ENCODE results near the gene DENND10.
"Not testable (repeated sequence)": the region's sequence is repeated elsewhere in the genome, so short reads cannot be mapped to it uniquely, and the experiment has no call there.

DENND10 gene

DNA sequence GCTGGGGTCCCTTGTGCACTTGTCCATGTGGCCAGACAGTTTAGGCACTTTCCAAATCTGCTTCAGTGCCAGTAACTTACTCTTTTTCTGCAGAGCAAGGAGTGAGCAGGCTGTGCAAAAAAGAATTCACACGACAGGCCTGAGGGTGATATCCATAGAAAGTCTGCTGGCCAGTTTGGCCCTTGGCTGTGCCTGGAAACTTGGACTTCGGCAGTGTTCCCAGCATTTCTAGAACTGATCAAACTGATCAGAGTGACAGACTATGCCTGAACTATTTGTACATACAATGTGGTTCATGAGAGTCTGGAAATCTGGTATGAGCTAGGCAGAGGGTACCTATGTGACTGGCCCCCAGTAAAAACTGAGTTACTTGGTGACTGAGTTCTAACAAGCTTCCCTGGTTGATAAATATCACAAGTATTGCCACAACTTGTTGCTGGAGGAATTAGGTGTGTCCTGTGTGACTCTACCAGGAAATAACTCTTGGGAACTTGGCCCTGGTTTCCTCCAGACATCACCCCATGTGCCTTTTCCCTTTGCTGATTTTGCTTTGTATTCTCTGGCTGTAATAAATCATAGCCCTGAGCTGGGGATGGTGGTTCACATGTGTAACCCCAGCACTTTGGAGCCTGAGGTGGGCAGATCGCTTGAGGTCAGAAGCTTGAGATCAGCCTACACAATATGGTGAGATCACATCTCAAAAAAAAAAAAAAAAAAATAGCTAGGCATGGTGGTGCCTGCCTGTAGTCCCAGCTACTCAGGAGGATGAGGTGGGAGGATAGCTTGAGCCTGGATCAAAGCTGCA, 3.3 kb upstream of the DENND10 start:
- DNase-seq (ENCODE audit: low read depth): no peak

DNA sequence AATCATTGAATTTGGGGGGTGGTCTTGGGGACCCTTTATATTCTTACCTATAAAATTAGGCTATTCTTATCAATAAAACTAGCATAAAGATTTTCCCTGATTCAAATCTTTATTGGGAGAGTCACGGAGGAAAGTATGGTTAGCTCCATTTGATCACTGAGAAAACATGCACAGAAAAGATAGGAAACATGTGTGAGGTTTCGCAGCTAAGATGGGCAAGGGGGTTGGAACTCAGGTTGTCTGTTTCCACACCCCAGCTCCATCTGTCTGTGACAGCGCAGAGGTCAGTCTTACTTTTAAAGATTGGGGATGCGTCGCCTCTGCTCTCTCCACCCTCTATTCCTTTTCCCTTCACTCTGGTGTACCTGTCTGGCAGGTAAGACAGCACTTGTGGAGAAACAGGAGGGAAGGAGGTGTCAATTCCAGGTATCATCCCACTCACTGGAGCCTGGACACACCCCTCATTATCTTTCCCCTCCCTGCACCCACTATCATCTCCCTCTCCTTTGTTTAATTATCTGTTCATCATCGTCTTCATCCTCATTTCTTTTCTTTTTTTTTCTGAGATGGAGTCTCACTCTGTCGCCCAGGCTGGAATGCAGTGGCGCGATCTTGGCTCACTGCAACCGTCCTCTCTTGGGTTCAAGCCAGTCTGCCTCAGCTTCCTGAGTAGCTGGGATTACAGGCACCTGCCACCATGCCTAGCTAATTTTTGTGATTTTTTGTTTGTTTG, 2.4 kb upstream of the DENND10 start:
- no peak for DNase-seq (ENCODE audit: low read depth)

DNA sequence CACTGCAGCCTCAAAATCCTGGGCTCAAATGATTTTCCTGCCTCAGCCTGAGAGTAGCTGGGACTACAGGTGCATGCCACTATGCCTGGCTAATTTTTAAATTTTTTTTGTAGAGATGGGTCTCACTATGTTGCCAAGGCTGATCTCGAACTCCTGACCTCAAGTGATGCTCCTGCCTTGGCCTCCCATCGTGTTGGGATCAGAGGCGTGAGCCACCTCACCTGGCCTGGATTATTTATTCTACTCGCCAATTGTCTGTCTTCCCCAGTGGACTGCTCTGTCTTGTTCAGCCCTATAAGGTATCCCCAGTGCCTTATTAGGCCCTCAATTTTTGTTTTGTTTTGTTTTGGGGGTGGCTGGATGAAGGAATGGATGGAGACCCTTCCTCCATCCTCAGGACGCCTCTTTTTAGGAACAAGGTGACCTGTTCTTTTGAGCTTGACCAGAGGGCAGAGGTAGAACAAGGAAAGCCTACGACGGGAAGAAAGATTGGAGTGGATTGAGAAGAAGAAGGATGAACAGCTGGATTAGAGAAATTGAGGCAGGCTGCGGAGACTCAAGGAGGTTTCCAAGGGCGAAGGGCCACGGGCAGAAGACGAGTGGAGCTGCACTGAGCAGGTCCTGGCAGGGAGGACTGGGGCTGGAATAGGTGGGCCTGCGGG, 541 bp upstream of the DENND10 start:
- DNase-seq (ENCODE audit: low read depth): no peak

DNA sequence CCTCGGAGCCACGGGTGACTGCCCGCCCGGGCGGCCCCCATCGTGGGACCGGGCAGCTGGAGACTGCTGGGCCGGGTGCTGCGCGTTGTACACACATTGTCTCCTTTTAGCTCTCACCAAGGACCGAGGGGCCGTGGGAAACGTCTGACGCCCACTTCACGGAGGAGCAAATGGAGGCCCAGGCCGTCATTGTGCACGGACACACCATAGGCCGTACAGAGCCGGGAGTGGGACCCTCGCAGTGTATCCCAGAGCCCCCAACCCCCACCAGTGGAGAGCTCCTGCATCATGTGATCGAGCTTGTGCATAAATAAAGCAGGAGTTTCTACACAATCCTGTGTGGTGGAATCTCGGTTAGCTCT, 722 bp downstream of the DENND10 start:
- DNase-seq (ENCODE audit: low read depth): no peak

DNA sequence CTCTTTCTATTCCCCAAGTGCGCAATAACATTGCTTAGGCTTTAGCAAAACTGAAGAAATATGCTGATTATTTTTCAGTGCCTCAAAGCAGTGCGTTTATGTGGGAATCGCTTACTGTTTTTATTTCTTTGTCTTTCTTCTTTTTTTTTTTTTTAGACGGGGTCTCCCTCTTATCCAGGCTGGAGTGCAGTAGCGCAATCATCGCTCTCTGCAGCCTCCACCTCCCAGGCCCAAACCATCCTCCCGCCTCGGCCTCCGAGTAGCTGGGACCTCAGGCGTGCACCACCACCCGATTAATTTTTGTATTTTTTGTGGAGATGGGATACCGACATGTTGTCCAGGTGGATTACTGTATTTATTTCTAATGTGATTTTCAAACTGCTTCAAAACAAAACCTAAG, 1.2 kb downstream of the DENND10 start:
- DNase-seq (ENCODE audit: low read depth): no peak

DNA sequence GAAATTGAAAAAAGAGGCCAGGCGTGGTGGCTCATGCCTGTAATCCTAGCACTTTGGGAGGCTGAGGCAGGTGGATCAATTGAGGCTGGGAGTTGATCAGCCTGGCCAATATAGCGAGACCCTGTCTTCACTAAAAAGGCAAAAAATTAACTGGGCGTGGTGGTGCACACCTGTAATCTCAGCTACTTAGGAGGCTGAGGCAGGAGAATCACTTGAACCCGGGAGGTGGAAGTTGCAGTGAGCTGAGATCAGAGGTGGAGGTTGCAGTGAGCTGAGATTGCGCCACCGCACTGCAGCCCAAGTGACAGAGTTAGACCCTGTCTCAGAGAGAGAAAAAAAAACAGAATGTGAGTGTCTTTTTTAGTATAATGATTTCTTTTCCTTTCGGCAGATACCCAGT, 2.0 kb downstream of the DENND10 start:
- DNase-seq (ENCODE audit: low read depth): not testable (repeated sequence)

DNA sequence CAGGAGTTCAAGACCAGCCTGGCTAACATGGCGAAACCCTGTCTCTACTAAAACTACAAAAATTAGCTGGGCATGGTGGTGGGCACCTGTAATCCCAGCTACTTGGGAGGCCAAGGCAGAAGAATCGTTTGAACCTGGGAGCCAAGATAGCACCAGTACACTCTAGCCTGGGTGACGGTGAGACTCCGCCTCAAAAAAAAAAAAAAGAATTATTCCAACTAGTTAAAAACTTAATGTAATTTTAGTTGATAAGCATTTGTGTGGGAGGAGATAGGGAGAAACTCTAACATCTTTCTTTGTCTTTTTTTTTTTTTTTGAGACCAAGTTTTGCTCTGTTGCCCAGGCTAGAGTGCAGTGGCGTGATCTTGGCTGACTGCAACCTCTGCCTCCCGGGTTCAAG, 3.2 kb downstream of the DENND10 start:
- not testable (repeated sequence) for DNase-seq (ENCODE audit: low read depth)

DNA sequence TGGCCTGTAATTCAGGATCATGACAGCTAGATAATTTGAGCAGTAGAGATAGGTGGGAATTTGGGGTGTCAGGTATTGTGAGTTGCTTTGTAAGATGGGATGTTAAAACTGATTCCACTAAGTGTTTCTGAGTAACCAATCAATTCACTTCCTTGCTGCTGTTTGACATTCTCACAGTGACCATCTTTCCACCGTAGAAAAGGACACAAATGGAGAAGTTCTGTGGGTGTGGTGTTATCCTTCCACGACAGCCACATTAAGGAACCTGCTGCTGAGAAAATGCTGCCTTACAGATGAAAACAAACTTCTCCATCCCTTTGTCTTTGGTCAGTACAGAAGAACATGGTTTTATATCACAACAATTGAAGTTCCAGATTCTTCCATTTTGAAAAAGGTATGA, 3.9 kb downstream of the DENND10 start:
- not testable (repeated sequence) for DNase-seq (ENCODE audit: low read depth)

DNA sequence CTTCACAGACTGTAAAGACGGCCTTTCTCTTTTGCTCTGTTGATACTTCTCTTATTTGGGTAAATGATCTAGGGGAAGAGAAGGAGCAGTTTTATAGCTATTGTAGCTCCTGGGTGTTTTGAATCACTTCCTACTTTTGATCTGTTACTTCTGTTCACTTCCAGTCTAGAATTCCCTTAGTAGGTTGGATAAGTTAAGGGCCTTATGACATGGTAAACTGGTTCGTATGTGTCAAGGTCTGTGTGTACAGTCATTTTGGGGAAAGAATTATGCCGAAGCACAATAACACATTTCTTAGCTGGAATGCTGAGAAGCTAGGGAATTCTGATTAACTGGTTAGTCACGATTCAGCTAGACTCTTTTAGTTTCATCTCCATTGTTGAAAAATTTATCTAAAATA, 8.1 kb downstream of the DENND10 start:
- no peak for DNase-seq (ENCODE audit: low read depth)

DNA sequence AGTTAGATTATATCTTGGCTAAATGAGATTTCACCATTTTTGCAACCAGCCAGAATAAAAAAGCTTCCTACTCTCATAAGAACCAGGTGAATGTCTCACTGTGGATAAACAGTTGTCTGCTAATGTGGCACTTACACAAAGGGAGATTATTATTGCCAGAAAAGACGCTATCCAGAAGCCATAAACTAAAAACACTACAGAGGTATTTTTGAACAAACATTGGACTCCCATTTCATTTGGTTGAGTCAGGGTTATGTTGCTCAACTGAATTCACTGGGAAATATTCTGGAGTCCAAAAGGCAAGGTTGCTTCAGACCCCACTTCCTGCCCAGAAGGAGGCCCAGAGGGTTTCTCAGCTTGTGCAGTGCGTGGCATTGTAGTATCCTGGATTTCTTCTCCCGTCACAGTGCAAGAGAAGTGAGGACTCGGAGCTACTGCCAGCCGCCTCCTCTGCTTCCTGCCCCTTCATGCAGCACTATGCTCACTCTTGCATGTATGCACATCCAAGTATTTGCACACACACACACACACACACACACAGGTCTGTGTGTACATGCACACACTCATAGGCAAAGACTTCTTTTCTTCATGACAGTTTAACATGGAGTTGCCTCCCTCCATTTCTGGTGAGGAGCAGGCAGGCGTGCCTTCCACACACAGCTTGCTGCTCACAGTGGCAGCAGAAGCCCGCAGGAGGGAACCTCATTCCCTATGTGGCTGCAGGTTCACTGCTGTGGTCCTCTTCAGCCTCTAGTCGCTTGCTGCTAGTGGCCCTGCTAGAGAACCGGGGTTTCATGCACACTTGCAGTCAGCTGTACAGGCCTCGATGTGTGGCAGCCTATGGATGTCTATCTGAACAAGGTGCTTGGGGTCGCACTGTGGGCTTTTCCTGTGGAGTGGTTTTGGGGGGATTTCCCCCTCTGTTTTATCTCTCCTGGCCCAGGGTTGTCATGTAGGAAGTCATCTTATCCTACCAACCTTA, 10.1 kb downstream of the DENND10 start:
- DNase-seq (ENCODE audit: low read depth): no peak

DNA sequence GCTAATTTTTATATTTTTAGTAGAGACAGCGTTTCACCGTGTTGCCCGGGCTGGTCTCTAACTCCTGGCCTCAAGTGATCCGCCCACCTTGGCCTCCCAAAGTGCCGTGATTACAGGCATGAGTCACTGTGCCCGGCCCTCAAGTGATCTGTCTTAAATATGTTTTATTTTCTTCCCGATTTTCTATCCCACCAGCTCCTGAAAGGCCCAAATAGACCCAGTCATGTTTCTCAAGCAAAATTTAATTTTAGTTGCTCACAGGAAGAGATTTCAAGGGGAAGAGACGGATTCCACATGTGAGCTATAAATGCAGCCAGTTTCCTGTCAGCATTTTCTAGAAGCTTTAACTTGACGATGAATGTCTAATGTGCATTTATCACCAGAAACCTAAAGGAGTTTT, 12.0 kb downstream of the DENND10 start:
- no peak for DNase-seq (ENCODE audit: low read depth)

DNA sequence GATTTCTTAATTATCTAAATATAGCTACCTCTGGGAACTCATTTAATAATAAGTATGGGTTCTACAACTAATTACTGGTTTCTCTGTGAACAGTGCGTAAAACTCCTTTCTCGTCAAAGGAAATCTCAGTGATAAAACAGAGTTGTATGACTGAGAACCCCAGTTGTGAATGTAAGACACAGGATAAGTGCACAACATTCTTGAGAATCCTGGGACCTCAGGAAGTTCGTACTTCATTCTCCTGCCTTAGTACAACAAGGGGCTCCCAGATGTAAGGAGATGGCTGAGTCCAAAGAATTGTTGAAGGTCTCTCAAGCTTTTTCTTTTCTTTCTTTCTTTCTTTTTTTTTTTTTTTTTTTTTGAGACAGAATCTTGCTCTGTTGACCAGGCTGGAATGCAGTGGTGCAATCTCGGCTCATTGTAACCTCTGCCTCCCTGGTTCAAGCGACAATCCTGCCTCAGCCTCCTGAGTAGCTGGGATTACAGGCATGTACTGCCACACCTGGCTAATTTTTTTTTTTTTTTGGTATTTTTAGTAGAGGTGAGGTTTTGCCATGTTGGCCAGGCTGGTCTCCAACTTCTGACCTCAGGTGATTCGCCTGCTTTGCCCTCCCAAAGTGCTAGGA, 12.5 kb downstream of the DENND10 start:
- DNase-seq (ENCODE audit: low read depth): no peak

DNA sequence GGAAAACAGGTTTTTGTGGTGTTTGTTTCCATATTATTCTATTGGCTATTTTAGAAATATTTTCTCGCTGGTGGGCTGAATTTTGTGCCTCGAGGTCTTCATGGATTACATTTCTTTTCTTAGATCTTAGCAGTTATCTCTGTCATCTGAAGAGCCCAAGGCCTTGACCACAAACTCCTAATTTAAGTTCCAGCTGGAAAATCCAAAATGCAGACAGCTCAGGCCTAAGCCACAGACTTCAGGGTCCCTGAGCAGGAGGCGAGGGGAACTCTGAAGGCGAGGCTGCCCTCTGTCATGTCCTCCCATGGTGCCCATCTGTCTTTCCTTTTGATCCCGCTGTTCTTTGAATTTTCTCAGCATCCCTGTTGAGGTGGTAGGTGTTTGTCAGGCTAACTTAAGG, 14.3 kb downstream of the DENND10 start:
- no peak for DNase-seq (ENCODE audit: low read depth)

DNA sequence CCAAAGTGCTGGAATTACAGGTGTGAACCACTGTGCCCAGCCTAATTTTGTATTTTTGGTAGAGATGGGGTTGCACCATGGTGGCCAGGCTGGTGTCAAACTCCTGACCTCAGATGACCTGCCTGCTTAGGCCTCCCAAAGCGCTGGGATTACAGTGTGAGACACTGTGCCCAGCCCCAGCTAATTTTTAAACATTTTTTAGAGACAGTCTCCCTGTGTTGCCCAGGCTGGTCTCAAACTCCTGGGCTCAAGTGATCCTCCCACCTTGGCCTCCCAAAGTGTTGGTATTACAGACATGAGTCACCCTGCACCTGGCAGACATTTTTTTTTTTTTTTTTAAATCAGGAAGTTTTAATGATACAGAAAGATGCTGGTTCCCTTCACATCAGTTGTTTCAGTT, 15.5 kb downstream of the DENND10 start:
- DNase-seq (ENCODE audit: low read depth): no peak

DNA sequence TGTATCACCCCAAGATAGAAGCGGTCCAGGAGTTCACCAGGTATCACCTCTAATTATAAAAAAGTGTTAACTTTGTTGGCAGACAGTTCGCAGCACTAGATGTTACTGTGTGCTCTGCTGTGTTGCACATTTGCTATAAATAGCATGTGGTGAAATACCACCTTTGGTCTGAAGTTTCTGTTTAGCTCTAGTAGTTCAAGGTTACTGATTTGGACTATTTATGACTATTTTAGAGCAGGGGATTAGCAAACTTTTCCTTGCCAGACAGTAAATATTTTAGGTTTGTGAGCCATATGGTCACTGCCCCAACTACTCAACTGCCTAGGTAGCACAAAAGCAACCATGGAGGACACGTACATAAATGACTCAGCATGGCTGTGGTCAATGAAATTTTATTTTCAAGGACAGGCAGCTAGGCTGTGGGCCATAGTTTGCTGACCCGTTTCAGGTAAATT, 16.5 kb downstream of the DENND10 start:
- DNase-seq (ENCODE audit: low read depth): no peak

DNA sequence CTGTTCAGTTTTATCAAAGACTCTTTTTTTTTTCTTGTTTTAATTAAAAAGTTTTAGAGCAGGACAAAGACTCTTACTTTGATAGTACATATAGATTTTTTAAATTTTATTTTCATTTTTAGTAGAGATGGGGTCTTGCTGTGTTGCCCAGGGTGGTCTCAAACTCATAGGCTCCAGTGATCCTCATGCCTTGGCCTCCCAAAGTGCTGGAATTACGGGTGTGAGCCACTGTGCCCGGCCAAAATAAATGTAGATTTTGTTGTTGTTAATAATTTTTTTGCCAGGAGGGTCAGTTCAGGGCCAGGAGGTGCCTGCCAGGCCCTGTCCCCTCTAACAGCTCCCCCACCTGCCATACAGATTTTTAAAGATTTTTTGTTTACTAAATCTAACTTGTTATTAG, 17.0 kb downstream of the DENND10 start:
- no peak for DNase-seq (ENCODE audit: low read depth)

DNA sequence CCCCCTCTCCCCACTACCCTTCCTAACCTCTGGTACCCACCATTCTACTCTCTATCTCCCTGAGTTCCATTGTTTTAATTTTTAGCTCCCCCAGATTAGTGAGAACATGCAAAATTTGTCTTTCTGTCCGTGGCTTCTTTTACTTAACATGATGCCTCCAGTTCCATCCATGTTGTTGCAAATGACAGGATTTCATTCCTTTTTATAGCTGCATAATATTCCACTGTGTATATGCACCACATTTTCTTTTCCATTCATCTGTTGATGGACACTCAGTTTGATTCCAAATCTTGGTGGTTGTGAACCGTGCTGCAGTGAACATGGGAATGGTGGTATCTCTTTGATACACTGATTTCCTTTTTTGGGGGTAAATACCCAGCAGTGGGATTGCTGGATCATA, 22.0 kb downstream of the DENND10 start:
- no peak for DNase-seq (ENCODE audit: low read depth)

DNA sequence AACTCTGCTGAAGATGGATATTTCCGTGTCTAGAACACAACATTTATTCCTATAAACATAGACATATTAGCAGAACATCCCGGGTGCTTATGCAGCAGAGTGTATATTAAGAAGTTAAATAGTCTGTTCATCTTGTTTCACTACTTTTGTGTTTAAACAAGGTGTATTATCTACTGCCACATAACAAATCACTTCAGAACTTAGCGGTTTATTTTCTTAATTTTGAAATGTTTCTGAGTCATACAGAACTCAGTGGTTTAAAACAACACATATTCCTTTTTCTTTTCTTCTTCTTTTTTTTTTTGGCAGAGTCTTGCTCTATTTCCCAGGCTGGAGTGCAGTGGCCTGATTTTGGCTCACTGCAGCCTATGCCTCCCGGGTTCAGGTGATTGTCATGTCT, 25.8 kb downstream of the DENND10 start:
- no peak for DNase-seq (ENCODE audit: low read depth)

DNA sequence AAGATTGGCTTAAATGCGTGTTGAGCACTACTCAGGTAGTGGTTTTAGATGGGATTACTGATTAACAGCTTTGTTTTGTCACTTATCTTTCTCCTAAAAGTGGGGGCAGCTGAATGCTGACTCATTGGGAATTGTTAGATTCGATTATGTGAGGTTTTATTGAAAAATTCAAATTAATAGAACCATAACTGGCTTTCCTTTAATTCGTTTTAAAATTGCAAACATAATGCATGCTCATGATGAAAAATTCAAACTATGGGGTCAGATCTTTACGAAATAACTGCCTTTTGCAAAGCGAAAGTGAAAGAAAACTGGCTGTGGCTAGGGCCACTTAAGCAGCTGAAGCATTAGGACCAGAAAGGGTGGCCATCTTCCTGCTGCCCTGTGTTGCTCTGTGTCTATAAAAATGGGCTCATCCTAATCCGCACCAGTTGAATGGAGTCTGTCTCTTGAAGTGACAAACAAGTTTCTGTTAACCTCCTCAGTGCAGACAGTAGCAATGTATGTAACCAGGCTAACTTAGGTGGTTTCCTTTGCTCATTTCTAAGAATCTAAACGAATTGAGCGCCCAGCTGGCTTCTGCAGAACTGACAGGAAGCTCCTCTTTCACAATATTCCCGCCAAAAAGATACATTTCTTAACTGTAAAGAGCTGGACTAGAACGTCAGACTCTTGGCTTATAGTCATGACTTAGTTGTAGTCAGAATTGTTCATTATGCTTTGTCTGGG, 27.8 kb downstream of the DENND10 start:
- no peak for DNase-seq (ENCODE audit: low read depth)

DNA sequence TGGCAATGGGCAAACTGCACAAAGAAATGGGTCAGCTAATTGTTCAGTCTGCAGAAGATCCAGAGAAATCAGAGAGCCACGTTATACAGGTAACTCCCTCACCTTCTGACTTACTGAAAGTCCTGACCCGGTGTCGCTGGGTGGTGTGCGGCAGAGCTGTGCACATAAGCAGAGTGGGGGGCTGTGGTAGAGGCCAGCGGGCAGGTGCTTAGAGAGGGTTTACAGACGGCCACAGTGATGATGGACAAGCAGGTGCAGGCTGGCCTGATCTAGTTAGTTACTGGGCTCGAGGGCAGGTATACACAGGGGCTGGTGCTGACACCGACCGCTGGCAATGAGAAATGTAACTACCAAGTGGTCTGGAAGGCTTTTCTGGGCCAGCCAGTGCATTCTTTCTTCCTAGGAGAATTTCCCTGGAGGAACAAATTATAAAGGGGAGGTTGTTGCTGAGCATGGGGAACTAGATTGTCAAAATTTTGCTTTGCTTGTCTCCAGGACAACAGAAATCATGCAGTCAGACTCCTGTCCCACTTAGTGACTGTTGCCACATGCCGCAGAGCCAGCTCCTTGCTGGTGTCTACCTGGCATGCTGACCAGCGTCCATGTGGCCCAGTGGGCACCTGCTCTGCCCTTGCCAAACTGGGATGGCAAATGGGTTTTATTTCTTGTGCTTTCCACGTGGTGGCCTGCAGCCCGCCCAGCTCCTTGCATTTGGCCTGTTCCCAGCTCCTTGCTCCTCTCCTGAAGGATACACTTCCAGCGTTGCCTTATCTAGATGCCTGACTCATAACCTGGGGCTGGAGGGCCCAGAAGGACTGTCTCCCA, 28.8 kb downstream of the DENND10 start:
- no peak for DNase-seq (ENCODE audit: low read depth)
